Stomach (tissue), 9 donors: ENCODE results near the gene NPAS3. TPM values are rescaled to one million over a fixed set of nuclear protein-coding genes. Genes with fewer than 3 reads are reported as not detected.

Experiments
- DNase-seq, 2 donors: peaks; one replicate each; pipeline versions ENCODE4 v3.0.0 to v3.0.0-alpha.2; 2013 to 2019
- H3K27ac ChIP-seq, 5 donors: fragments of 200-600 bp in 4 of 5; sonication (generic) in 4 of 5; one replicate each; pipeline ENCODE4 v1.5.1; 2013 to 2019; ENCODE audit warnings: mild to moderate bottlenecking in 1 of 5, moderate library complexity in 1 of 5
- H3K27me3 ChIP-seq, 3 donors: fragments of 200-600 bp; sonication (generic); one replicate each; pipeline ENCODE4 v1.5.1; 2017 to 2019; ENCODE audit warnings: mixed run types in 1 of 3
- H3K36me3 ChIP-seq, 4 donors: fragments of 200-600 bp; sonication (generic); 1 replicate in 3 of 4; 2 replicates in 1 of 4; pipeline ENCODE4 v1.5.1; 2016 to 2019
- H3K4me1 ChIP-seq, 4 donors: fragments of 200-600 bp; sonication (generic); one replicate each; pipeline ENCODE4 v1.5.1; 2016 to 2019
- H3K4me3 ChIP-seq, 4 donors: fragments of 200-600 bp; sonication (generic) in 3 of 4; one replicate each; pipeline ENCODE4 v1.5.1; 2016 to 2019; ENCODE audit warnings: mild to moderate bottlenecking in 1 of 4
- H3K9me3 ChIP-seq, 4 donors: fragments of 200-600 bp; sonication (generic); one replicate each; pipeline ENCODE4 v1.5.1; 2016 to 2019
- EP300 ChIP-seq: sonication (generic); formaldehyde crosslinking; IDR thresholded peaks from one replicate; pipeline ENCODE4 v1.6.1; 2017; ENCODE audit warnings: antibody characterized with exemption
- POLR2A ChIP-seq, 4 donors: fragments of 450-650 bp; IDR thresholded peaks; one replicate each; pipeline ENCODE4 v1.6.1; 2016; ENCODE audit warnings: antibody characterized with exemption in 4 of 4, control low read depth in 2 of 4, mild to moderate bottlenecking in 1 of 4, moderate library complexity in 1 of 4
- POLR2AphosphoS5 ChIP-seq, 3 donors: sonication (generic); formaldehyde crosslinking; IDR thresholded peaks; one replicate each; pipeline ENCODE4 v1.6.1; 2016; ENCODE audit warnings: antibody characterized with exemption in 3 of 3
- WGBS, 5 donors: extraction: QIAGEN DNeasy Blood & Tissue Kit in 3 of 5; methylation state at CpG; one replicate each; pipeline versions ENCODE4 v1.1.5 to v1.1.7; 2013 to 2018; 5-methylcytosine and 5-hydroxymethylcytosine counted together
- intact Hi-C: fragments of 100-400 bp; cut with DNase I; formaldehyde crosslinking; loops from one replicate; pipeline ENCODE4 v1.15.1; 2023; ENCODE audit warnings: low total_unique reads
- polyA plus RNA-seq, 3 donors: library from polyadenylated mRNA; stranded (reverse); fragments of 200-250 nt; gene quantifications; one replicate each; pipeline ENCODE4 v1.2.3, GENCODE V29; 2013
- total RNA-seq, 5 donors: library from RNA; depleted of rRNA; stranded (reverse); fragments of >200 nt; gene quantifications; one replicate each; pipeline versions ENCODE4 v1.1.0 to v1.2.3, GENCODE V29; 2014 to 2016
- TF ChIP-seq, protein P1 (sequence below), 7 experiments: fragments of 450-650 bp in 4 of 7; fragments of 200-600 bp in 3 of 7; sonication (generic) in 3 of 7; IDR thresholded peaks; one replicate each; pipeline ENCODE4 v1.5.1; 2016 to 2019; ENCODE audit warnings: antibody characterized with exemption in 7 of 7, control low read depth in 2 of 7, mild to moderate bottlenecking in 1 of 7
- donor health status: healthy with polysubstance abuse.
- donor health status: Bipolar disorder and iron deficiency.
- donor health status: healthy.

NPAS3 gene
- total and polyA plus RNA-seq, 8 donors = under 0.01 to 7.9 (median 0.76) TPM; not detected in 1

DNA sequence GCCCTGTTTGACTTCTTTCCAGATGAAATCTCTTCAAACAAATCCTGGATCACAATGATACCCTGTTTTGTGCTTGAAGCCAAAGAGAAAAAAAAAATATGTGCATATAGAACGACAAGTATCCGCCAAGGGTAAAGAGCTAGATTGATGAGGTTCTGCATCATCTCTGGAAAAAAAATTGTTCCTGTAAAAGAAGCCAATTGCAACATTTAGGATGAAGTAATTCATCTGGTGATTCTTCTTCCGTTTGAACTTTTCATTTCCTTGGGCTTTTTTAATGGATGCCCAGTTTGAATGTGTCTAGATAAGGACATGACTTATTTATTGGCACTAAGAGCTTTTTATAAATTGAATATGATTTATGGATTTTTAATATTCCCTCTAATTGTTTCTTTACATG is 38.1 kb upstream of the NPAS3 start:
- no peaks in the 10 kb centered on the region for H3K36me3 ChIP-seq
- H3K4me1 ChIP-seq = peaks cover 0 to 5% (median 0%) of the 10 kb centered on the region in 4 donors
- H3K4me3 ChIP-seq = no peak overlapping the region
- DNase-seq = peak in 1 of 2 donors; percentile 32
- whole genome bisulfite sequencing, 5 donors = 64 to 78% (median 75%) methylated on average over 3 of the region's 3 CpGs
- H3K9me3 ChIP-seq = no peaks in the 10 kb centered on the region
- no peak overlapping the region for H3K27ac ChIP-seq
- no peaks in the 10 kb centered on the region for H3K27me3 ChIP-seq
- intact Hi-C loops = no loop called here
- TF ChIP-seq POLR2A (IDR thresholded peaks at IDR 0.05) (no peak), EP300 (no peak), POLR2AphosphoS5 (IDR thresholded peaks at IDR 0.05) (no peak)
- TF ChIP-seq, protein P1, sequence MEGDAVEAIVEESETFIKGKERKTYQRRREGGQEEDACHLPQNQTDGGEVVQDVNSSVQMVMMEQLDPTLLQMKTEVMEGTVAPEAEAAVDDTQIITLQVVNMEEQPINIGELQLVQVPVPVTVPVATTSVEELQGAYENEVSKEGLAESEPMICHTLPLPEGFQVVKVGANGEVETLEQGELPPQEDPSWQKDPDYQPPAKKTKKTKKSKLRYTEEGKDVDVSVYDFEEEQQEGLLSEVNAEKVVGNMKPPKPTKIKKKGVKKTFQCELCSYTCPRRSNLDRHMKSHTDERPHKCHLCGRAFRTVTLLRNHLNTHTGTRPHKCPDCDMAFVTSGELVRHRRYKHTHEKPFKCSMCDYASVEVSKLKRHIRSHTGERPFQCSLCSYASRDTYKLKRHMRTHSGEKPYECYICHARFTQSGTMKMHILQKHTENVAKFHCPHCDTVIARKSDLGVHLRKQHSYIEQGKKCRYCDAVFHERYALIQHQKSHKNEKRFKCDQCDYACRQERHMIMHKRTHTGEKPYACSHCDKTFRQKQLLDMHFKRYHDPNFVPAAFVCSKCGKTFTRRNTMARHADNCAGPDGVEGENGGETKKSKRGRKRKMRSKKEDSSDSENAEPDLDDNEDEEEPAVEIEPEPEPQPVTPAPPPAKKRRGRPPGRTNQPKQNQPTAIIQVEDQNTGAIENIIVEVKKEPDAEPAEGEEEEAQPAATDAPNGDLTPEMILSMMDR (IDR thresholded peaks at IDR 0.05) = no peak

- H3K27me3 ChIP-seq = no peaks in the 10 kb centered on the region
- TF ChIP-seq EP300 = no peak
- TF ChIP-seq, protein P1 (IDR thresholded peaks at IDR 0.05) = no peak
- no peak for TF ChIP-seq POLR2A (IDR thresholded peaks at IDR 0.05)
- no peak for TF ChIP-seq POLR2AphosphoS5 (IDR thresholded peaks at IDR 0.05)
- intact Hi-C loops = no loop called here
- H3K36me3 ChIP-seq = no peaks in the 10 kb centered on the region
- H3K9me3 ChIP-seq = no peaks in the 10 kb centered on the region
- 81 to 91% (median 86%) methylated on average over 2 of the region's 2 CpGs for WGBS, 5 donors
- H3K4me3 ChIP-seq = no peak overlapping the region
- H3K4me1 ChIP-seq = no peaks in the 10 kb centered on the region
- no peak for DNase-seq
- H3K27ac ChIP-seq = no peak overlapping the region
Observed at GRCh38 chr14:32905013-32905412, 33.7 kb upstream of the NPAS3 start.

DNA sequence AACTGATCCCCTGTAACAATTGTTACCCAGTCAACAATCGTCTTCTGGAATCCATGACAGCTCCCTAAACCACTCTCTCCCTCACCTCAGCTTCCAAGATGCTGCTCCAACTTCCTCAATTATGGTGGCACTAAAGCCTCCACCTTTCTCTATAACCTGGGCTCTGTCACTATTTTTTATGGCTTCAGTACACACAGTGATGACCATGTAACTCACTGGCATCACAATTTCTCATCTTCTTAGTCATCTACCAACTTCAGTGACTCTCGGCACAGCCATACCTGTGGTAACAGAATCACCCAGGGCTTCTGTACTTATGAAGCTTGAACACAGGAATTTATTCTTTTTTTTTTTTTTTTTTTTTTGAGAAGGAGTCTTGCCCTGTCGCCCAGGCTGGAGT is 32.0 kb upstream of the NPAS3 start:
- Histone ChIP-seq H3K9me3 (no peaks in the 10 kb centered on the region), H3K27ac (no peak overlapping the region), H3K36me3 (no peaks in the 10 kb centered on the region), H3K4me1 (no peaks in the 10 kb centered on the region), H3K4me3 (no peak overlapping the region), H3K27me3 (no peaks in the 10 kb centered on the region)
- intact Hi-C loops = no loop called here
- DNase-seq = no peak
- 83 to 94% (median 86%) methylated on average over 3 of the region's 3 CpGs for WGBS, 5 donors
- TF ChIP-seq EP300 = no peak
- no peak for TF ChIP-seq POLR2A (IDR thresholded peaks at IDR 0.05)
- TF ChIP-seq, protein P1 (IDR thresholded peaks at IDR 0.05) = no peak
- TF ChIP-seq POLR2AphosphoS5 (IDR thresholded peaks at IDR 0.05) = no peak

- Histone ChIP-seq H3K36me3 (no peaks in the 10 kb centered on the region), H3K9me3 (no peaks in the 10 kb centered on the region), H3K27ac (no peak overlapping the region), H3K4me3 (no peak overlapping the region), H3K4me1 (no peaks in the 10 kb centered on the region), H3K27me3 (peaks cover 0 to 4% (median 0%) of the 10 kb centered on the region in 3 donors)
- TF ChIP-seq POLR2AphosphoS5 (IDR thresholded peaks at IDR 0.05) = no peak
- 82 to 92% (median 85%) methylated on average over 9 of the region's 9 CpGs for WGBS, 5 donors
- intact Hi-C loops = no loop called here
- no peak for DNase-seq
Observed at GRCh38 chr14:32908196-32909084, 30.2 kb upstream of the NPAS3 start.

DNA sequence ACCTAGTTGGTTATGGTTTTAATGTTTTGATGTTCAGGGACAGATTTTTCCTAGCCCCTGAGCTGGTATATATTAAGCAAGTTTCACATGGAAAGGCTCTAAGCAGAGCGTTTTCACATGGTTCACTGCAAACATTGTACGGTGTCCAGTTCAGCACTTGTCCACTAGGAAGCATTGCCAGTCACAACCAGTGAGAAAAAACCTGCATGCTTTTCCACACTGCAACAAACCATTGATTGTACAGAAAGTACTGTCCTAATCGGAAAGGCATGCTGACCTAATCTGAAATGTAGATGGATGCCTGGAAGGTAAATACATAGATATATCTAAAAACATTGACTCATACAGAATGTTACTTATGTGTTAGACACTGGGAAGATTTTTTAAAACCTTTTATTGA is 25.0 kb upstream of the NPAS3 start:
- Histone ChIP-seq H3K27me3 (peaks cover 0 to 4% (median 0%) of the 10 kb centered on the region in 3 donors), H3K9me3 (no peaks in the 10 kb centered on the region), H3K27ac (no peak overlapping the region), H3K36me3 (no peaks in the 10 kb centered on the region), H3K4me1 (no peaks in the 10 kb centered on the region), H3K4me3 (no peak overlapping the region)
- 40 to 66% (median 47%) methylated on average over 3 of the region's 3 CpGs for WGBS, 5 donors
- peak in 1 of 2 donors; percentile 10 for DNase-seq
- no peak for TF ChIP-seq POLR2A (IDR thresholded peaks at IDR 0.05)
- TF ChIP-seq, protein P1 (IDR thresholded peaks at IDR 0.05) = peak in 1 of 7 experiments; percentile 13
- intact Hi-C loops = no loop called here
